ENCODE data around the gene ZSCAN5B.
"Not testable (repeated sequence)": the region's sequence is repeated elsewhere in the genome, so short reads cannot be mapped to it uniquely, and the experiment has no call there.

ZSCAN5B gene

GRCh38 chr19:56156768-56157167 is 40.8 kb downstream of the ZSCAN5B start:
- H3K4me3 ChIP-seq, result no peak overlapping the region
- H4K20me1 ChIP-seq, result peaks cover 74% of the 10 kb centered on the region
- no peak for TF ChIP-seq Cebpa-rat (IDR thresholded peaks at IDR 0.05)
- H3K4me2 ChIP-seq, result no peak overlapping the region
- H3K27me3 ChIP-seq, result no peaks in the 10 kb centered on the region
- H3K27ac ChIP-seq, result no peak overlapping the region
- H3K9ac ChIP-seq, result no peak overlapping the region
- peaks cover 98% of the 10 kb centered on the region for H3K36me3 ChIP-seq
- peaks cover 22% of the 10 kb centered on the region for H3K4me1 ChIP-seq
- no peaks in the 10 kb centered on the region for H3K9me3 ChIP-seq

DNA sequence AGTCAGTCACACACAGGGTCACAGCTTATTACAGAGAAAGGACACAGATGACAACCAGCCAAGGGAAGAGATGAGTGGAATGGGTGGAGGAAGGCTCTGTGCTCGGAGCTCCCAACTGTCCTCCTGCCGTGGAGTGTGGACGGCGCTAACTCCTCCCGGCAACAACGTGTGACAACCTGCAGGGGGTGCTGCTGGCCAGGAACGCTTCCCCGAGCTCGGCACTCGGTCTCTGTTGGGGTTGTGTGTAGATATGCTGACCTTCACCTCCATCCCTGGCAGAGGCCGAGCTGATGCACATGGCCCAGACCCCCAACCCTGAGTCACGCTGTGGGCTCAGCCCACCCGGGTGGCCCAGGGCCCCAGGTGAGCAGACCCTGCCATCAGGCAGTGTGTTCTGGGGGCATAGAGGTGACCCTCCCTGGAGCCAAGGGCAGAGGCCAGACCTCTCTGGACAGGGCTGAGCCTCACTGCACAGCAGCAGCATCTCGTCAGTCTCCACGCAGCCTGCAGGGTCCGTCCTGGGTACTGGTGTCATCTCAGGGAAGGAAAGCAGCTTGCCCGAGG is 42.4 kb downstream of the ZSCAN5B start:
- H3K4me2 ChIP-seq, result no peak overlapping the region
- no peak for TF ChIP-seq Cebpa-rat (IDR thresholded peaks at IDR 0.05)
- no peak overlapping the region for H3K27ac ChIP-seq
- no peak overlapping the region for H3K9ac ChIP-seq
- no peak overlapping the region for H3K4me3 ChIP-seq
- H3K4me1 ChIP-seq, result 0 out of 2 replicates have a peak, but pooled peaks cover 17% of the 10 kb centered on the region
- no peaks in the 10 kb centered on the region for H3K27me3 ChIP-seq
- peaks cover 89% of the 10 kb centered on the region for H3K36me3 ChIP-seq
- peaks cover 74% of the 10 kb centered on the region for H4K20me1 ChIP-seq
- no peaks in the 10 kb centered on the region for H3K9me3 ChIP-seq

GRCh38 chr19:56153507-56153906 is 44.1 kb downstream of the ZSCAN5B start:
- Histone ChIP-seq H4K20me1 (peaks cover 85% of the 10 kb centered on the region), H3K4me2 (no peak overlapping the region), H3K36me3 (peaks cover 85% of the 10 kb centered on the region), H3K4me1 (0 out of 2 replicates have a peak, but pooled peaks cover 17% of the 10 kb centered on the region), H3K9me3 (no peaks in the 10 kb centered on the region), H3K4me3 (no peak overlapping the region), H3K27ac (0 out of 2 replicates have a peak overlapping the region, but pooled peaks have one; percentile 13), H3K9ac (no peak overlapping the region), H3K27me3 (no peaks in the 10 kb centered on the region)
- no peak for TF ChIP-seq Cebpa-rat (IDR thresholded peaks at IDR 0.05)

DNA sequence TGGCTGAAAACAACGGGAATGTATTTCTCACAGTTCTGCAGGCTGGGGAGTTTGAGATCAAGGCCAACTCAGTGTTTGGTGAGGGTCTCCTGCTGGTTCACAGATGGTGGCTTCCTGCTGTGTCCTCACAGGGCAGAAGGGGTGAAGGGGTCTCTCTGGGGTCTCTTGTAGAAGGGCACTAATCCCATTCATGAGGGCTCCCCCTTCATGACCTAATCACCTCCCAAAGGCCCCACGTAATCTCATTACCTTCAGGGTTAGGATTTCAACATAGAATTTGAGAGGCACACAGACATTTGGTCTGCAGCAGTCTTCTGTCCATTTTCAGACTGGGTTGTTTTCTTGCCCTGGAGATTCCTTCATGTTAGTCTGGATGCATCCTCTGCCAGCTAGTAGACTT is 44.9 kb downstream of the ZSCAN5B start:
- Histone ChIP-seq H3K9ac (no peak overlapping the region), H3K27me3 (no peaks in the 10 kb centered on the region), H3K36me3 (peaks cover 85% of the 10 kb centered on the region), H3K4me1 (0 out of 2 replicates have a peak, but pooled peaks cover 10% of the 10 kb centered on the region), H3K27ac (no peak overlapping the region), H3K4me2 (no peak overlapping the region), H4K20me1 (peaks cover 94% of the 10 kb centered on the region), H3K4me3 (no peak overlapping the region), H3K9me3 (no peaks in the 10 kb centered on the region)
- TF ChIP-seq Cebpa-rat (IDR thresholded peaks at IDR 0.05), result no peak

DNA sequence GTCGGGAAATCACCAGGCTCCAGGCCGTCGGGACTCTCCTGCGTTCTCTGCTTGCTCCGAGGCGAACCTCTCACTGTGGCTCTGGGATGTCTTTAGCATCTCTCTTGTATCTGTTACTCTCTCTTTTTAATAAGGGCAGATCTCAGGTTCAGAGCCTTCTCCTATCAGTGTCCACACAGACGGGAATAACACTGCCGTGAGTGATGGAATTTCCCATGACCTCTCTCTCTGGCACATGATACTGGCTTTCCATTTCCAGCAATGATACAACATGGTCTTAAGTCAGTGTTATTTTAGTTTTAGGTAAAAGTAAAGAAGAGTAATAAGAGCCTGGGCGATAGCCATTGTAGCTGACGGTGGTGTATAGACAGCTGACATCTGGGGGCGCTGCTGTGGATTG is 47.2 kb downstream of the ZSCAN5B start:
- Histone ChIP-seq H4K20me1 (peaks cover 95% of the 10 kb centered on the region), H3K27me3 (no peaks in the 10 kb centered on the region), H3K9me3 (no peaks in the 10 kb centered on the region), H3K9ac (no peak overlapping the region), H3K4me1 (0 out of 2 replicates have a peak, but pooled peaks cover 3% of the 10 kb centered on the region), H3K4me2 (no peak overlapping the region), H3K4me3 (no peak overlapping the region), H3K27ac (no peak overlapping the region), H3K36me3 (peaks cover 85% of the 10 kb centered on the region)
- no peak for TF ChIP-seq Cebpa-rat (IDR thresholded peaks at IDR 0.05)

DNA sequence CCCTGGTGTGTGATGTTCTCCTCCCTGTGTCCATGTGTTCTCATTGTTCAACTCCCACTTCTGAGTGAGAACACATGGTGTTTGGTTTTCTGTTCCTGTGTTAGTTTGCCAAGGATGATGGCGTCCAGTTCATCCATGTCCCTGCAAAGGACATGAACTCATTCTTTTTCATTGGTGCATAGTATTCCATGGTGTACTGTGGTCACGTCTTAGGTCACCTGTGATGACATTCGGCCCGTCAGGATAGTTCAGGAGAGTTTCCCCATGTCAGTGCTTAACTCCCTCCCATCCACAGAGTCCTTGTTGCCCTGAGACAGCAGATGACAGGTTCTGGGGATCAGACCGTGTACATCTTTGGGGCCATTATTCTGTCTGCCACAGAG is 47.9 kb downstream of the ZSCAN5B start:
- Histone ChIP-seq H3K27me3 (no peaks in the 10 kb centered on the region), H3K36me3 (peaks cover 84% of the 10 kb centered on the region), H3K9me3 (no peaks in the 10 kb centered on the region), H3K27ac (no peak overlapping the region), H3K4me2 (no peak overlapping the region), H4K20me1 (peaks cover 95% of the 10 kb centered on the region), H3K4me1 (peaks cover 5% of the 10 kb centered on the region), H3K4me3 (no peak overlapping the region), H3K9ac (no peak overlapping the region)
- no peak for TF ChIP-seq Cebpa-rat (IDR thresholded peaks at IDR 0.05)

DNA sequence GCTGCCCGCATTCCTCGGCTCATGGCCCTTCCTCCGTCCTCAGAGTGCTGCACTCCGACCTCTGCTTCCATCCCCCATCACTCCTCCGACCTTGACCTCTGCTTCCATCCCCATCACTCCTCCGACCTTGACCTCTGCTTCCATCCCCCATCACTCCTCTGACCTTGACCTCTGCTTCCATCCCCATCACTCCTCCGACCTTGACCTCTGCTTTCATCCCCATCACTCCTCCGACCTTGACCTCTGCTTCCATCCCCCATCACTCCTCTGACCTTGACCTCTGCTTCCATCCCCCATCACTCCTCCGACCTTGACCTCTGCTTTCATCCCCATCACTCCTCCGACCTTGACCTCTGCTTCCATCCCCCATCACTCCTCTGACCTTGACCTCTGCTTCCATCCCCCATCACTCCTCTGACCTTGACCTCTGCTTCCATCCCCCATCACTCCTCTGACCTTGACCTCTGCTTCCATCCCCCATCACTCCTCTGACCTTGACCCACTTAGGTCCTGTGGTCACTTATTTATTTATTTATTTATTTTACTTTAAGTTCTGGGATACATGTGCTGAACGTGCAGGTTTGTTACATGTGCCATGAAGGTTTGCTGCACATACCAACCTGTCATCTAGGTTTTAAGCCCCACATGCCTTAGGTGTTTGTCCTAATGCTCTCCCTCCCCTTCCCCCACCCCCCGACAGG is 48.5 kb downstream of the ZSCAN5B start:
- not testable (repeated sequence) for H3K9me3 ChIP-seq, H3K4me3 ChIP-seq, H3K4me2 ChIP-seq, H3K9ac ChIP-seq, H3K27ac ChIP-seq, H3K27me3 ChIP-seq
- Histone ChIP-seq H3K36me3 (peaks cover 79% of the 10 kb centered on the region), H3K4me1 (peaks cover 10% of the 10 kb centered on the region), H4K20me1 (peaks cover 95% of the 10 kb centered on the region)

- H3K4me1 ChIP-seq, result peaks cover 20% of the 10 kb centered on the region
- peaks cover 95% of the 10 kb centered on the region for H4K20me1 ChIP-seq
- H3K4me3 ChIP-seq, result no peak overlapping the region
- no peak overlapping the region for H3K9ac ChIP-seq
- no peak for TF ChIP-seq Cebpa-rat (IDR thresholded peaks at IDR 0.05)
- H3K27me3 ChIP-seq, result no peaks in the 10 kb centered on the region
- H3K4me2 ChIP-seq, result no peak overlapping the region
- H3K36me3 ChIP-seq, result peaks cover 69% of the 10 kb centered on the region
- no peak overlapping the region for H3K27ac ChIP-seq
- no peaks in the 10 kb centered on the region for H3K9me3 ChIP-seq
Observed at GRCh38 chr19:56148096-56148495, 49.5 kb downstream of the ZSCAN5B start.

DNA sequence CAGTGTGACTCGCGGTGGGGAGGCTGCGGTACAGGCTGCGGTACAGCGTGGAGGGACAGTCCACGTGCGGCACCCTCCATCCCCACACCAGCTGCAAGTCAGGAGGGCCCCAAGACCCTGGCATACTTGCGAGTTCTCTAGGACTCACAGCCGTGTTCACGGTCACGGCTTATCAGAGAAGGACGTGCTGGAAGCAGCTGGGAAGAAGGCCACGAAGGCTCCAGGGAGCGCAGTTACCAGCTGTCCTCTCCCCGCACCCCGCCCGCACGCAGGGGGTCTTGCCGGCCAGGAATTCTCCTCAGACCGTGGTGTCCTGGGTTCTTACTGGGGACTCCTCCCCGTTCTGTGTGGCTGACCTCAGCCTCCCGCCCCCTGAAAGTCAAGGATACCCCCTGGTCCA is 50.3 kb downstream of the ZSCAN5B start:
- Histone ChIP-seq H3K36me3 (peaks cover 68% of the 10 kb centered on the region), H3K27ac (no peak overlapping the region), H4K20me1 (peaks cover 93% of the 10 kb centered on the region), H3K9me3 (no peaks in the 10 kb centered on the region), H3K4me1 (peaks cover 28% of the 10 kb centered on the region), H3K4me2 (no peak overlapping the region), H3K9ac (no peak overlapping the region), H3K27me3 (no peaks in the 10 kb centered on the region), H3K4me3 (no peak overlapping the region)
- no peak for TF ChIP-seq Cebpa-rat (IDR thresholded peaks at IDR 0.05)

DNA sequence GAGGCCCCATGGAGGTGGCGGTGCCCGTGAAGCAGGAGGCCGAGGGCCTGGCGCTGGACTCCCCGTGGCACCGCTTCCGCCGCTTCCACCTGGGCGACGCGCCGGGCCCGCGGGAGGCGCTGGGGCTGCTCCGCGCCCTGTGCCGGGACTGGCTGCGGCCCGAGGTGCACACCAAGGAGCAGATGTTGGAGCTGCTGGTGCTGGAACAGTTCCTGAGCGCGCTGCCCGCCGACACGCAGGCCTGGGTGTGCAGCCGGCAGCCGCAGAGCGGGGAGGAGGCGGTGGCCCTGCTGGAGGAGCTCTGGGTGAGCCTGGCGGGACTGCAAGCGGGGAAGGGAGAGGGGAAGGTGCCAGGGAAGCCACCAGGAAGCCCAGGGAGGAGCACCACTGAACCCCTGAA is 50.7 kb downstream of the ZSCAN5B start:
- H4K20me1 ChIP-seq, result peaks cover 89% of the 10 kb centered on the region
- H3K9me3 ChIP-seq, result no peaks in the 10 kb centered on the region
- H3K4me3 ChIP-seq, result no peak overlapping the region
- no peak overlapping the region for H3K27ac ChIP-seq
- H3K27me3 ChIP-seq, result no peaks in the 10 kb centered on the region
- no peak overlapping the region for H3K4me2 ChIP-seq
- no peak overlapping the region for H3K9ac ChIP-seq
- peaks cover 32% of the 10 kb centered on the region for H3K4me1 ChIP-seq
- no peak for TF ChIP-seq Cebpa-rat (IDR thresholded peaks at IDR 0.05)
- peaks cover 67% of the 10 kb centered on the region for H3K36me3 ChIP-seq

Measured in BLaER1 (cell line).